ENCODE results near the gene EPN2.
"Not testable (repeated sequence)": the region's sequence is repeated elsewhere in the genome, so short reads cannot be mapped to it uniquely, and the experiment has no call there.

Gene EPN2

GRCh38 chr17:19346351-19347255 lies 109.4 kb downstream of the EPN2 start:
- DNase-seq = peak; percentile 14

GRCh38 chr17:19347323-19348080 lies 110.3 kb downstream of the EPN2 start:
- no peak for DNase-seq

- no peak for DNase-seq
Observed at GRCh38 chr17:19348081-19348650, 111.0 kb downstream of the EPN2 start.

- DNase-seq = no peak
Observed at GRCh38 chr17:19348806-19349205, 111.6 kb downstream of the EPN2 start.

DNA sequence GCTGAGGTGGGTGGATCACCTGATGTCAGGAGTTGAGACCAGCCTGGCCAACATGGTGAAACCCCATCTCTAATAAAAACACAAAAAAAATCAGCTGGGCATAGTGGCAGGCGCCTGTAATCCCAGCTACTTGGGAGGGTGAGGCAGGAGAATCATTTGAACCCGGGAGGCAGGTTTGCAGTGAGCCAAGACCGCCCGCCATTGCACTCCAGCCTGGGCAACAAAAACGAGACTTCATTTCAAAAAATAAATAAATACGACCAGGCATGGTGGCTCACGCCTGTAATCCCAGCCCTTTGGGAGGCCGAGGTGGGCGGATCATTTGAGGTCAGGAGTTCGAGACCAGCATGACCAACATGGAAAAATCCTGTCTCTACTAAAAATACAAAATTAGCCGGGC lies 116.2 kb downstream of the EPN2 start:
- not testable (repeated sequence) for DNase-seq

- DNase-seq = no peak
Observed at GRCh38 chr17:19354748-19355147, 117.6 kb downstream of the EPN2 start.

GRCh38 chr17:19357351-19357750 lies 120.2 kb downstream of the EPN2 start:
- no peak for DNase-seq

DNA sequence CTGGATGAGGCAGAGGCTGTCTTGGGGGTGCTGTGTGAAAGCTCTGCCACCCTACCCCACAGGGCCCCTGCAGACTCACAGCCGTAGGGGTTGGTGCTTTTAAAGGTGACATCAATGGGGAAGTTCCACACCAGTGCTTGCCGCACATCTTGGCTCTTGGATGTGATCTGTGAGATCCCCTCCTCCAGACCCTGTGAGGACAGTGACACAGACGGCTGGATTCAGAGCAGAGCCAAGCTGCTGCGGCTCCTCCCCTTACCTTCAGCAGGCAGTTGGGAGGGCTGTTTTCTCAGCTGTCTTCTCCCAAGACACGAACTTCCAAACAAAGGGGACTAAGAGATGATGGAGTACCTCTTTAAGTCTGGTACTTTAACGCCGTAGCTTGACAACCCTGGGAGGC lies 120.6 kb downstream of the EPN2 start:
- DNase-seq = no peak

DNA sequence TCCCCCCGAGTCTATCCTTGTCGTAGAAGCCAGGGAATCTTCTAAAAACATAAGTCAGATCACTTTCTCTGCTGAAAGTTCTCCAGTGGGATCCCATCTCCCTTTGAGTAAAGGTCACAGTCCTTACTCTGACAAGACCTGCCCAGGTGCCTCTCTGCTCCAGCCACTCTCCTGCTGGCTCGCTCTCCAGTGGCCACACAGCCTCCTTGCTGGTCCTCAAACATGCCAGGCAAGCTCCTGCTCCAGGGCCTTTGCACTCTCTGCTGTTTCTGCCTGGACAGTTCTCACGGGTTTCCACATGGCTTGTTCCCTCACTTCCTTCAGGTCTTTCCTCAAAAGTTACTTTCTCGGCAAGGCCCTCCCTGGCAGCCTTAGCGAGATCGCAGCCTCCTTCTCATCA lies 122.0 kb downstream of the EPN2 start:
- no peak for DNase-seq

GRCh38 chr17:19359856-19360255 lies 122.7 kb downstream of the EPN2 start:
- no peak for DNase-seq

GRCh38 chr17:19360772-19361171 lies 123.6 kb downstream of the EPN2 start:
- no peak for DNase-seq

DNA sequence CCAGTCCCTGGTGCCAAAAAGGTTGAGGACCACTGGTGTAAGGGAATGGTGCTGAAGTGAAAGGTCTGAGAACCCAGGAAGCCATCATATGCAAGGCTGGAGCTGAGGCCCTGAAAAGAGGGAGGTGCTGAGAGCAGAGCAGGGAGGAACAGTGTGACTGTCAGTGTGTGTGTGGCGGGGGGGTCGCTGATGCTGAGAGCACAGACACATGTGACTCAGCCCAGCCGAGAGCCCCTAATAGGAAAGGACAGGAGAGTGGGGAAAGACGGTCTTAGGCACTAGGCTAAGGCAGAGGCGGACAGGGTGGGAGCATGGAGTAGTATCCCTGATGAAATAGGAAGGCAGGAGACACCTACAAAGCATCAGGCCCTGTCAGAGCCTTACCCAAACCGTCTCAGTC lies 124.2 kb downstream of the EPN2 start:
- DNase-seq = no peak

DNA sequence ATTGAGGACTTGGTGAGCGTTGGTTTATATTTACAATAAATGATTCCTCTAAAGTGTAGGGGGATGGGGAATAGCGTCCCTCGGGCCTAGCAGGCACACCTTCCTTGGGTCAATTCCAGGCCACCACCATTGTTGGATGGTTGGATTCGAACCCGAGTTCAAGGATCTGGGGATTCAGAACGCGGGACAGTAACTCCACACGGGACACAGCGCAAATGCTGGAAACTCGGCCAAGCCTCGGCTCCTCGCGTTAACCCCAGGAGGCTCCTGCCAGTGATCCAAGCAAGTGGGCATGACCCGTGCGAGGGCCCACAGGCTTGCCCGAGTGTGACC lies 124.7 kb downstream of the EPN2 start:
- DNase-seq = no peak

- DNase-seq = peak; percentile 93
Observed at GRCh38 chr17:19362277-19363113, 125.3 kb downstream of the EPN2 start, which contains the start of gene B9D1. Gene B9D1, minus strand, starts transcription at chr17:19362723. Its CDS starts 154 bp downstream, at chr17:19362569.

DNA sequence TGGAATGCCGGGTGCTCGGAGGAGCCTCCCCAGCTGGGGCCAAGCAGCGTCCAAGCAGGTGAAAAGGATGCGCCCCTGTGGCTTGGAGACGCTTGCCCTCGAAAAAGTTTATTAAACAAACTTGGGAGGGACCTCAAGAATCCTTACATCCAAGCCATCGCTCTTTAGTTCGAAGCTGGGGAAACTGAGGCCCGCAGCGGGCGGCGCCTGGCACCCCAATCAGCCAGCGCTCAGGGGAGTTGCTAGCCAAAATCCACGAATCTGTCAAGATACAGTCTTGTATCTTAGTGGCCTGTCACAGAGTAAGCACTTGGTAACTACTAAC lies 125.9 kb downstream of the EPN2 start:
- DNase-seq = no peak

- DNase-seq = no peak
Observed at GRCh38 chr17:19363460-19364035, 126.4 kb downstream of the EPN2 start.

DNA sequence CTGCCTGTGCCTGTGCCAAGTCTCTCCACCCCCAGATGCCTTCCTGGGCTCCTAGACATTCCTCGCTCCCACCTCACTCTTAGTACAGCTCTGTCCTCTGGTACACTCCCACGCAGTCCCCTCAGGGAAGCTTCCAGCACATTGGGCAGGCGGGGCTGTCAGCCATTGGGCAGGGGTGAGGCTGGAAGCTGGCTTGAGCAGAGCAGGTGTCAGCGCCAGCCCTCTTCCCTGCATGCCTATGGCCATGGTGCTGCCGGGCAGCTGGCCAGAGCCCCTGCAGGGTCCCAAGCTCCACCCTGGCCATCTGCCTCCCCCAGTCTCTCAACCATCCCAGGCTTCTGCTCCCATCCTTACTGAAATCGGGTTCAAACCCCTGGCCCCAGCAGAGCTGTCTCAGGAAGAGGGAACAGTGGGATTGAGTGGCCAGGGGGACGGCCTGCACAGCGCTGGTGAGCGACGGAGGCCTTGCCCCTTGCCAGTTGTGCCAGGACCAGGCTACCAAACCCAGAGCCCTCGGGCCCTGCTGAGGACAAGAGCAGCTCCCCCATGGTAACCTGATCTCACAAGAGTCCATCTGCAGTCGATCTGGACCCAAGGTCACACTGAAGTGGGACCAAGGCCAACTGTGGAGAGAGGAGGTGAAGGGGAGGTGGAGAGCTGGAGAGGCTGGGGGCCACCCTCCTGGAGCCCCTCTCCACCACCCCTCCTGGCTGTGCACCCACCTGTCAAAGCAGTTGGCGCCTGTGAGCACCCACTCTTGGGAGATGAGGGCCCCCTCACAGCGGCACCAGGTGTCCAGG lies 127.7 kb downstream of the EPN2 start:
- no peak for DNase-seq

- DNase-seq = no peak
Observed at GRCh38 chr17:19365499-19365817, 128.3 kb downstream of the EPN2 start.

GRCh38 chr17:19365833-19366636 lies 128.9 kb downstream of the EPN2 start:
- DNase-seq = no peak

DNA sequence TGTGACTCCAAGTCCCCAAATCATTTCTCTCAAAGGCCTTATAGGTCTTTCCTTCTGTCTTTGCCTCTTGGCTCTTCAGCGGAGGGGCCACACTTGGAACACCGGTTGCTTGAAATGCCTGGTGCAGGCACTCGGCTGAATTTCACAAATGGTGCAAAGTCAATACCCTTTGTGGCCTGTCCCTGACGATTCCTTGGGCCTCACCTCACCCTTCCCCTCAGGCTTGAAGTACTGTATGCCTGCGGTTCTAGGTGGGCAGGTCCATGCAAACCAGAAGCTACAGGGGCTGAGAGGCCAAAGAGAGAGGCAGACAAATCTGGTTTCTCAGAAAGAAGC lies 129.4 kb downstream of the EPN2 start:
- no peak for DNase-seq

GRCh38 chr17:19368229-19368628 lies 131.1 kb downstream of the EPN2 start:
- DNase-seq = no peak

Measured in OCI-M1 (cell line).